COLO668 (cell line): Measurements from ENCODE around the gene PLGRKT.
"Not testable (repeated sequence)": the region's sequence is repeated elsewhere in the genome, so short reads cannot be mapped to it uniquely, and the experiment has no call there.

Source experiments
- DNase-seq: peaks from one replicate; lab custom pipeline; 2025; ENCODE audit not compliant: unreplicated experiment; lab: John Stamatoyannopoulos, UW

The PLGRKT gene, protein sequence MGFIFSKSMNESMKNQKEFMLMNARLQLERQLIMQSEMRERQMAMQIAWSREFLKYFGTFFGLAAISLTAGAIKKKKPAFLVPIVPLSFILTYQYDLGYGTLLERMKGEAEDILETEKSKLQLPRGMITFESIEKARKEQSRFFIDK

DNA sequence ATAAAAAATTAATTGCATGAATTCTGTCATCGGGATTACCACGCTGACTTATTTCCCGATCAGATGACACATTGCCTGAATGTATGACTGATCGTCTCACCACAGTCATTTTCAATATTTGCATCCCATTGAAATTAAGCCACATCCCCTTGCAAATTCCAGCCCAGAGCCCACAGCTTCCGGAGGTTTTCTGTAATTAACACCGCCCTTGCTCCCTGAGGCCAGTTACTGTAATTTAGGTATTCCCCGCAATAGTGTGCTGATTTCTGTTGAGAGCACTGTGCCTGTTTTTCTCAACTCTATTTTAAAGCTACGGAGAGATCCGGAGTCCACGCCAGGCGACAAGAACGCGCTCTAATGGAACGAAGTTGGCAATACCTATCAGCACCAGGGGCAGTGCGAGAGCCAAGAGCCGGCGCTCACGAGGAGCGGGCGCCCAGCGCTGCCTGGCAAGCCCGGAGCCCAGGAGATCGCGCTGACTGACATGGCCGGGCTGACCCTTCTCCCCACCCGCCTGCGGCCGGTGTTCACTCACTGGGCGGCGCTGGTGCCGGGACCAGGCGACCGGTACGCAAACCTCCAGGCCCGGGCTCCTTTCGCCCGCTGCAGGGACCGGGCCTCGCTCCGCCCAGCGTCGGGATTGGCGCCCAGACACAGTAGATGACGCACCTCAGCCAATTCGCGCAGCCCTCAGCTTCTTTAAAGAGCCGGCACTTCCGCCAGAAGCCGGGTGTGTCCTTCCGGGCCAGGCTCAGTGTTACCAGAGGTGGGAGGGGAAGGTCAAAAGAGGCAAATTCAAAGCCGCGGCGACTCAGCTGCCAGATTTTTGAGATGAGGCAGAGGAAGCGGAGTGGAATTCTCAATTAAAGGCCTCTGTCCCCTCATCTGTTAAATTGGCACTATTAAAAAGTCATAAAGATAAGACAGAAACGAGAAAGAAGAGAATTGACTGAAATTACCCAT is at the start of gene PLGRKT:
TSS of gene PLGRKT (minus strand) at position 672 of the 963 bp plus-strand sequence. CDS start 5,948 bp downstream, outside the sequence.
- peak; percentile 94 for DNase-seq

DNA sequence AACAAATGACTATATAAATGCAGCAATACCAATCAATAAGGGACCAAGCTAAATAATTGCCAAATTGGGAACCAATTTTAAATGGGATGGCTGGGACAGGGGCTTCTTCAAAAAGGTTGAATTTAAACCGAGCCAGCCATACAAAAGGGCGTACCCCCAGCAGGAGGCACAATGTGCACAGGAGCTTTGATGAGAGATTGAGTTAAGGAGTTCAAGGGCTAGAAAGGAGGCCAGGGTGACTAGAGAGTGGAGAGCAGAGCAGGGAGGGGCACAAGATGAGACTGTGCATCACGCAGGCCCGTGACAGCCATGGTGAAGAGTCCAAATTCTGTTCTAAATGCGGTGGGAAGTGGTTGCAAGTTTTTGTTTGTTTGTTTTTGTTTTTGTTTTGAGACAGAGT is 49.3 kb upstream of the PLGRKT start:
- no peak for DNase-seq

DNA sequence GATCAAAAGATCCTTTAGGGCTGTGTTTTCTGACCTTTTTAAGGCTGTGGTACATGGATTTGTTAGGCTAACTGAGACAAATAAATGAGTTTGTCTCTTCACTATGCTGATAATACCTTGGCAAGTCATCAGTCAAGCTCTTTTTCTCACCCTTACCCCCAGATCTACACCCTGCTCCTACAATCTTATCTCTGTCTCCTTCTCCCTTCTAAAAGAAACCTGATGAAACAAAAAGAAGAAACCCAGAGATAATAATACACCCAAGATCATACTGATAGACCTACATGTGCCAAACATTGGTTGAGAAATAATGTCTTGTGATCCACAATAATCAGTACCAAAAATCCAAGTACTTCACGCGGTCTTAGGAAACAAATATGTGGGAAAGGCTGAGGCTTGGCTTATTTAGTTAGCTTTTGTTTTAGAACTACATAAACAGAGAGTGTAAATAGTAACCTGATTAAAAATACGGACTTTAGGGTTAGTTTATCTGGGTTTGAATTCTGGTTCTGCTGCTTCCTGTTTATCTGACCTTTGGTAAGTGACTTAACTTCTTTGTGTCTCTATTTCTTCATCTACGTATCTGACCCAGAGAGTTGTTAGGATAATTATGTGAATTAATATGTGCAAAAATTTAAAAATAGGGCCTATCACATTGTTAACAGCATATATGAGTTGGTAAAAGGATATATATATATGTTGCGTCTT is 47.8 kb upstream of the PLGRKT start:
- DNase-seq, result no peak

DNA sequence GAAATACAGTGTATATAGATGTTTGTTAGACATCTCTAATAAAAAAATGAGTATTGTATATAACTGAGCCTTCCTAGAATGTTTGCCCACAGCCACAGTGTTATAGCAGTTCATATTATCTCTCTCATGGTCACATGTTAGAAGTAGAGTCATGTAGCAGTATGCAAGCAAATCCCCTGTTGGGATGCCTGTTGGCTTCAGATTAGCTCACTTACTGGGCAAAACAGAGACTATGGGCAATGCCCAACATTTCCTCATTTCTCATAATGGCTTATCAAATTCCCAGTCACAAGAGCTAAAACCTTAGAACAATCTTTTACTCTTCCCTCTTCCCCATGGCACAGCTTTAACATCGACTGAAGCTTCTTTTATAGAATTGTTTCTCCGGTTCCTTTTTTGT is 45.6 kb upstream of the PLGRKT start:
- no peak for DNase-seq

DNA sequence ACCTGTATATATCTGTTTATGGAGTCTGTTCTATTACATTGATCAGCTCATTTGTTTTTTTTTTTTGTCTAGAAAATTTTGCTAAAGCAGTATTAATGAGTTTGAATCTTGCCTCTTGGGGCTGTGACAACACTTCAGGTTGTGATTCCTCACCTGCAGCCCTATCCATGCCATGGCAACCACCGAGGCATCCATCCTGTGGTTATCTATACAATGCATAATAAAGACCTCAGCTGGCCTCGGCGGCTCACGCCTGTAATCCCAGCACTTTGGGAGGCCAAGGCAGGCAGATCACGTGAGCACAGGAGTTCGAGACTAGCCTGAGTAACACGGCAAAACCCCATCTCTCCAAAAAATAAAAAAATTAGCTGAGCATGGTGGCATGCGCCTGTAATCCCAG is 44.5 kb upstream of the PLGRKT start:
- no peak for DNase-seq

DNA sequence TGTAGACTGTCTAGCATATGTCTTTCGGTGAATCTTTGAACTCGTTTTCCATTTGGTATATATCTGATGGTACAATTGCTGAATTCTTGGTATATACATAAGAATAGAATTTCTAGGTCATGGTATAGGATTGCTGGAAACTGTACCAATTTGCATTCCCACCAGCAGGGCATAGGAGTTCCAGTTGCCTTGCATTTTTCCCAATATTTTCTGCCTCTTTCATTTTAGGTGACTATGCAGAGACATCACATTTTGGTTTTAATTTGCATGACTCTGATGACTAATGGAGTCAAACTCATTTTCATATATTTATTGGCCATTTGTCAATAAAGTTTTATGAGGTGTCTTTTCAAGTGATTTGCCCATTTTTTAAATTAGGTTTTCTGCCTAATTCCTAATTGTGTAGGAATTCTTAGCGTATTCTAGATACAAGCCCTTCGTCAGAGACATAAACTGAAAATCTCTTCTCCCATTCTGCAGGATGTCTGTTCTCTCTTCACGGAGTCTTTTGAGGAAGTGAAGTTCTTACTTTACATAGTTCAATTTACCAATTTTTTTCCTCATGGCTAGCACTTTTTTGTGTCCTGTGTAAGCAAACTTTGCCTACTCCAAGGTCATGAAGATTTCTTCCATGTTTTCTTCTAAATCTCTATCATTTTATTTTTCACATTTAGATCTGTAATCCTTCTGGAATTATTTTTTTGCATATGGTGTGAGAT is 43.8 kb upstream of the PLGRKT start:
- no peak for DNase-seq

DNA sequence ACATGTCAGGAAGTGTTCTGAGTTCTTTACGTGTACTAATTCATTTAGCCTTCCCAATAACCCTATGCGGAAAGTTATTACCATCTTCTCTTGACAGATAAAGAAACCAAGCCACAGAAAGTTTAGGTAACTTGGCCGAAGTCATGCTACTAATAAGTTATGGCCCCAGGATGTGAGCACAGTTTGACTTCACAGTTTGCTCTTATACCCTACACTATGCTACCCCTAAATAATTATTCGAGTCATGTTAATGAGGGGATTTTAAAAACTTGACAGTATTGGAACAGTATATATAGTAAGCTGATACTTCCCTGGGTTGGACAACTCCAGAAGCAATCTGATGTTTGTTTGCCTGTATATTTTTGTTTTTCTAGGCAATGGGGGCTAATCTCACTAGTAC is 43.2 kb upstream of the PLGRKT start:
- no peak for DNase-seq

DNA sequence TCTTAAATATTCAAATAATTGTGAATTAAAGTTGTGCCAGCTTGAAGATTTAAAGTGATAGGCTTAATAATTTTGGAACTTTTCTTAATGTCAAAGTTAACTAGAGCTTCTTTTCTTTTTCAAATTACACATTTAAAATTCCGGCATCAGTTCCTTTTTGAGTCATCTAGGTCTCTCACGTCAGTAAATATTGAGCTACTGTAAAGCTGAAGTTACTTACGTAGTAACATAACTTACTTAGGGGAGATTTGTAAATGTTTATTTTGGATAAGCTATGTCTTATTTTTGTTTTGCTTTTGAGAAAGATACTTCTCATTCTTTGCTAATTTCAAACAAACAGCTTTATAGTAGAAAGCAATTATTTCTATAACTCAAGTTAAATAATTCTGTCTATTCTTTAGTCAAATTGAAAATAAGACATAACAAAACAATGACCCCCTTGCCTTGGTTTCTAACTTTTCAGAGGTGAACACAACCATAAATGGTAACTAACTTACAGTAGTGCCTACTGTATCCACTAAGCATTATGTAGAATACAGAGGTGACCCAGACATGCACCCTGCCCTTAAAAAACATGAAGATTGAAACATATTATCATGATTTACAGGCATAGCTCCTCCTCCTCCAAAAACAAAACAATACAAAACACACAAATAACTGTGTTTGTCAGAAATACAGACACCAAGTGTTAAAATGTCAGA is 42.4 kb upstream of the PLGRKT start:
- no peak for DNase-seq

DNA sequence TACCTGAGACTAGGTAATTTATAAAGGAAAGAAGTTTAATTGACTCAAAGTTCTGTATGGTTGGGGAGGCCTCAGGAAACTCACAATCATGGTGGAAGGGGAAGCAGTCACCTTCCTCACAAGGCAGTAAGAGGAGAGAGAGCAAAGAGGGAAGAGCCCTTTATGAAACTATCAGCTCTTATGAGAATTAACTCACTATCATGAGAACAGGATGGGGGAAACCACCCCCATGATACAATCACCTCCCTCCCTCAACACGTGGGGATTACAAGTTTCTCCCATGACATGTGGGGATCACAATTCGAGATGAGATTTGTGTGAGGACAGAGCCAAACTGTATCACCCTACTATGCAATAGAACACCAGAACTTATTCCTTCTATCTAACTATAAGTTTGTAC is 40.5 kb upstream of the PLGRKT start:
- no peak for DNase-seq

DNA sequence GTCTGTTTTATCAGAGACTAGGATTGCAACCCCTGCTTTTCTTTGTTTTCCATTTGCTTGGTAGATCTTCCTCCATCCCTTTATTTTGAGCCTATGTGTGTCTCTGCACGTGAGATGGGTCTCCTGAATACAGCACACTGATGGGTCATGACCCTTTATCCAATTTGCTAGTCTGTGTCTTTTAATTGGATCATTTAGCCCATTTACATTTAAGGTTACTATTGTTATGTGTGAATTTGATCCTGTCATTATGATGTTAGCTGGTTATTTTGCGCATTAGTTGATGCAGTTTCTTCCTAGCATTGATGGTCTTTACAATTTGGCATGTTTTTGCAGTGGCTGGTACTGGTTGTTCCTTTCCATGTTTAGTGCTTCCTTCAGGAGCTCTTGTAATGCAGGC is 37.9 kb upstream of the PLGRKT start:
- not testable (repeated sequence) for DNase-seq

DNA sequence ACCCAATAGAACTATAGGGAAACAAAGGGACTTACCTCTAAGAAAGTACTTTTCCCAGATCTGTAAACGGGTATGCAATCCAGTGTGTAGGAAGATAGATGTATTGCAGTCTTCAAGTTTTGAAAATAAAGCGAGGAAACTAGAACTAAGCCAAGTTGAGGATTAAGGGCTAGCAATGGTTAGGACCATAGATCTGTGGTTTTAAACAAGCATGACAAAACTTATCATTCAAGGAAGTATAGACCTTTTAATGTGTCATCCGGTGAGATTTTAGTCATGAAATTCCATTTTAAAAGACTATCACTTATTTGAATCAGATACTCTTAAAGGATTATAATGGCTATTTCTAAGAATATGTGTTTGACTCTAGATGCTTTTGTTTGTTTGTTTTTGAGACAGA is 33.1 kb upstream of the PLGRKT start:
- DNase-seq, result no peak

DNA sequence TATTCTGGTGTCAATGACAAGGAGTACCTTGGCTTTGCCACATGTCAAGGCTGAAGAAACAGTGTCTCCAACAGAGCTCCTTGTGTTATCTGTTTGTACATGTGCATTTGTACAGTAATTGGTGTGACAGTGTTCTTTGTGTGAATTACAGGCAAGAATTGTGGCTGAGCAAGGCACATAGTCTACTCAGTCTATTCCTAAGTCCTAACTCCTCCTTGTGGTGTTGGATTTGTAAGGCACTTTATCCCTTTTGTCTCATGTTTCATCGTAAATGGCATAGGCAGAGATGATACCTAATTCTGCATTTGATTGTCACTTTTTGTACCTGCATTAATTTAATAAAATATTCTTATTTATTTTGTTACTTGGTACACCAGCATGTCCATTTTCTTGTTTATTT is 32.4 kb upstream of the PLGRKT start:
- no peak for DNase-seq

DNA sequence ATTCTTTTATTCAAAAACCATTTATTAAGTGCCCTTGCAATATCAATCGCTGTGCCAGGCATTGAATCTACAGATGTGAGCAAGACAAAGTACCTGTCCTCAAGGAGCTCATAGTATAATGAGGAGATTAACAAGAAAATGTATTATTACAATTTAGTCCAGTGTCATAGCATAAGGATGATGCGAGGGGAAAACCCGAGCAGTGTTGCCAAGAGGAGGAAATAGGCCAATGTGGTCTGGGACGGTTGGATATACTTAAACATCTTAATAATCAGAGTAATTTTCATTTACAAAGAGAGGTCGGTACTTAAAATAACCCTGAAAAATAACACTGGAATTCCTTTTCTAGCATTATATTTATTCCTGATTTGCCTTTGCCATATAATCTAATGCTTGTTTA is 31.1 kb upstream of the PLGRKT start:
- no peak for DNase-seq

DNA sequence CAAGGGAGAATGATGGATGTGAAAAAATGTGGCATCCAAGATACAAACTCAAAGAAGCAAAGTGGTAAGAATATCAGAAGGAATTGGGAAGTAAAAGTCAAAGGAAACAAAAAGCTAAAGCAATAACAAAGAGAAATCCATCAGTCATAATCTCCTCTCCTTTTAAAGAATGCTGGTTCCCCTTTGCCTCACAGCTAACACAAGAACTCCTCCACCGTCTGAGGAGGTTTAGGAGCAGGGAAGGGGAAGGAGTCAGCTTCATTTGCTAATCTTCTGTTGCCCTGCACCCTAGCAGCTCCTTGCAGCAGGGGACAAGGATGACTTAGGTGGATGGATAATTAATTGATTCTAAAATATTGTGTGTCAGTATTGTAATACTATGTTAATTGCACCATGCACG is 29.0 kb upstream of the PLGRKT start:
- DNase-seq, result no peak

DNA sequence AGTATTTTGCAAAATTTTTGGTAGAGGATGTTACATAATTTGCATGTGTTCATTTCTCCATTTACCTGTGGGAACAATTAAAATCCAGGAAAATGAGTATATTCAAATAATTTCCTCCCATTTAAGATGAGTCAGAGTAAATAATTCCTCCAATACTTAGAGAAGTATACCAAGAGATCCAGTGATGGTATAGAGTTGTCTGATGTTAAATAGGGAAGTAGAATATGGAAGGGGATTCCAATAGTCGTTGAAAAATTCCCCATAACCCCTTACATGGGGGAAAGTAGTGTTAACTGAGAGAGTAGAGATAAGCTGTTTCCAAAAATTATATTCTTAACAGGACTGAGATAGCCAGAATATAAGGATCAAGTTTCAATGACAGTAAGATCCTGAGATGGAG is 28.3 kb upstream of the PLGRKT start:
- DNase-seq, result no peak

DNA sequence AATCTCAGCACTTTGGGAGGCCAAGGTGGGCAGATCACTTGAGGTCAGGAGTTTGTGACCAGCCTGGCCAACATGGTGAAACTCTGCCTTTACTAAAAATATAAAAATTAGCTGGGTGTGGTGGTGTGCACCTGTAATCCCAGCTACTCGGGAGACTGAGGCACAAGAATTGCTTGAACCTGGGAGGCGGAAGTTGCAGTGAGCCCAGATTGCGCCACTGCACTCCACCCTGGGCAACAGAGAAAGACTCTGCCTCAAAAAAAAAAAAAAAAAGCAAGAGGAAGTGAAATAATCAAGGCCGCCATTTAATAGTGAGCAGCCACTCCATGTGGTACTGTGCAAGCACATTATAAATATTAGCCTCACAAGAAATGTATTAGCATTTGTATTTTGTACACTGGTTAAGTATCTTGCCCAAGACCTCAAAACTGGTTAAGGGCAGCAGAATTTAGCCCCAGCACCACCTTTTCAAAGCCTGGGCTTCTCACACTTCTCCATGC is 27.2 kb upstream of the PLGRKT start:
- not testable (repeated sequence) for DNase-seq

DNA sequence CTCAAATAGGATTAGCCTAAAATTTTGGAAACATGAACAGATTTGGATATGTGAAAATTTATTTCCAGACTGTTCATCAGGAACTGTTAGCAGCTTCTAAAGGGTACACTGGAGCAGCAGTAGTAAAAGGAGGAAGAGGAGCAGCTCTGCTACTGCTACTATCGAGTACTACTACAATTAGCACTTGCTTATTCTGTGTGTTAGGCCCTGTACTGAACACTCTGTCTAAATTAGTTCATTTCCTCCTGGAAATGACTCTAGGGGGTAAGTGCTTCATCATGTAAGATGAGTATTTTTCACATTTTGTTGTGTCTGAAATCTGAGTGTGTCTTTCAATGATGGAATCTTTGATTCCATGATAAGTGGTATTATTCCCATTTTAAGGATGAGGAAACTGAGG is 22.4 kb upstream of the PLGRKT start:
- no peak for DNase-seq

DNA sequence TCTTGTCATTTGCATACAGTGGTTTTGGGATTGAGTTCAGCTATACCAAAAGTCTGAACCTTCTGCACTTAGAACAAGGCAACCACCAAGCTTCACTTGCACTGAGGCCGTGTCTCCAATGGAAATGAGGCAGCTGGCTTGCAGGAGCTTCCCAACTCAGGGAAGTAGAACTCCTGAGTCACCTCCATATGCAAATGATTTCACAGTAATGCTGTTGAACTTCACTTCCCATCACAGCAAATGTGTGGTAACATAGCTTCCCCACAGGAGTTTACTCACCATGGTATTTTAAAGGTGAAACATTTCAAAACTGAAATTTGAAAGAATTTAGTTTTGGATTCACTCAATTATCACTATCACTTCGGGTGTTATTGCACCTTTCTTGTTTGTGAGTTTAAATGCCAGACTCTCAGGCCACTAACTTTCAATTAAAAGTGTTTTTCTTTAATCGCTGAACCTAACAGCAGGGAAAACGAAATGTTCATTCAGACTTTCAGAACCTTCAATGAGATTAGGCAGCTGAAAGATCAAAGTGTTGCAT is 21.6 kb upstream of the PLGRKT start:
- DNase-seq, result no peak

DNA sequence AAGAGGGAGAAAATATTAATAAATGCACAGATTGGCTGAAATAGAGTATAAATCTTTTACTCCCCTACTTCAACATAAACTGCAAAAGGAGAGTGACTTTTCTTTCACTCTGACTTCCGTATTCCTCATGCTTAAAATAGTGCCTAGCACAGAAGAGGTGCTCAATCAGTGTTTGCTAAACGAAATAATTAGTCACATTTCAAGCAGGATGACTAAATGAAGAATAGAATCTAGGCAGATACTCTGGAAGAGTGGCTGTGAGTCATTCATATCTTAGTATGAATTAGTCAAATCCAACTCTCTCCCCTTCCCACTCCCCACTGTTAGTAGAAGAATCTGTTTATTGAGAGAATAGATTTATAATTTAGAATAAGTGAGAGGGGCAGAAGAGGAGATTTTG is 17.5 kb upstream of the PLGRKT start:
- DNase-seq, result no peak

DNA sequence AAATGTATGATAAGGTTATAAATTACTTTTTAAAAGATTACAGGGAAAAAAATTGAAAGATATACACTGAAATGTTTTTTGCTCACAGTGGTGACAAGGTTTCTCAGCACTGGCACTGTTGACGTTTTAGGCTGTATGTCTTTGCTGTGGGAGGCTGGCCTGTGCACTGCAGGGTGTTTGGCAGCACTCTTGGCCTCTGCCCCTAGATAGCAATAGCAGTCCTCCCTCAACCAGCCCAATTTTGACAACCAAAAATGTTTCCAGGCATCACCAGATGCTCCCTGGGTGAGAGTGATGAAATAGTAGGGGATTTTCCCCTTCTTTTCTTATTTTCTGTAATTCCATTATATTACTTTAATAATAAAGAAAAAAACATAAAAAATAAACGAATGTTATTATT is 15.9 kb upstream of the PLGRKT start:
- DNase-seq, result no peak
